Measurements from ENCODE around the gene DDAH1. TPM values are rescaled to one million over a fixed set of nuclear protein-coding genes. Genes with fewer than 3 reads are reported as not detected.

DDAH1 gene
- total RNA-seq, 1 experiment from 2014 or later: 36.3 TPM

GRCh38 chr1:85326336-85326735 lies 138.6 kb downstream of the DDAH1 start:
- no peak overlapping the region for H3K4me3 Mint-ChIP-seq
- H3K4me1 Mint-ChIP-seq: peaks cover 41 to 53% of the 10 kb centered on the region in 2 experiments
- H3K18ac ChIP-seq (ENCODE audit: insufficient read length, low read depth, low read length): no peak overlapping the region
- no peak overlapping the region for H3K27ac Mint-ChIP-seq
- no peak overlapping the region for H4K8ac ChIP-seq (replicated peaks; ENCODE audit: insufficient read length, low read depth, low read length)
- no peak overlapping the region for H2AFZ ChIP-seq (ENCODE audit: low read length)
- peaks cover 0 to 2% of the 10 kb centered on the region in 2 experiments; a peak in 1 of 5 replicates for H3K9me3 Mint-ChIP-seq
- H2BK120ac ChIP-seq (ENCODE audit: low read depth, low read length, poor library complexity, severe bottlenecking): no peak overlapping the region
- H3K23me2 ChIP-seq (ENCODE audit: insufficient read length, low read depth, low read length, poor library complexity, severe bottlenecking): no peaks in the 10 kb centered on the region
- H3T11ph ChIP-seq (ENCODE audit: low read length): no peak overlapping the region
- no peak overlapping the region for H4K91ac ChIP-seq (ENCODE audit: insufficient read length, low read depth, low read length)
- no peak for DNase-seq
- H3K23ac ChIP-seq (ENCODE audit: insufficient read length, low read depth, low read length): no peak overlapping the region
- no peak overlapping the region for H3K9ac ChIP-seq (ENCODE audit: extremely low read depth, insufficient read length, low read length)
- H3K79me2 ChIP-seq (ENCODE audit: insufficient read depth, low read length): no peaks in the 10 kb centered on the region
- no peak overlapping the region for H2BK20ac ChIP-seq (ENCODE audit: low read depth, low read length, poor library complexity, severe bottlenecking)
- H3K4me1 ChIP-seq (ENCODE audit: insufficient read depth, low read length): peaks cover 20% of the 10 kb centered on the region
- no peaks in the 10 kb centered on the region for H3K27me3 ChIP-seq (ENCODE audit: insufficient read depth, low read length)
- no peak overlapping the region for H3K56ac ChIP-seq (ENCODE audit: insufficient read length, low read depth, low read length)
- no CpG with 5 or more reads among the region's 2 CpGs for WGBS (ENCODE audit: extremely low coverage, insufficient read length, low lambda C conversion rate)
- no peak overlapping the region for H4K5ac ChIP-seq (ENCODE audit: insufficient read length, low read depth, low read length)
- no peak overlapping the region for H2AK5ac ChIP-seq (ENCODE audit: insufficient read length, low read length)
- no peak overlapping the region for H2BK12ac ChIP-seq (ENCODE audit: insufficient read length, low read depth, low read length)
- no peaks in the 10 kb centered on the region for H3K79me1 ChIP-seq (ENCODE audit: insufficient read depth, low read depth, low read length, poor library complexity, severe bottlenecking)
- no peaks in the 10 kb centered on the region for H3K9me3 ChIP-seq (ENCODE audit: control insufficient read depth, low read depth, low read length)
- no peak overlapping the region for H2BK15ac ChIP-seq (ENCODE audit: low read depth, low read length)
- peaks cover 0 to 3% (median 0%) of the 10 kb centered on the region in 3 experiments; a peak in 1 of 7 replicates for H3K36me3 Mint-ChIP-seq (ENCODE audit: insufficient read depth in 1 of 3, low read depth in 3 of 3)
- no peak overlapping the region for H3K27ac ChIP-seq (ENCODE audit: insufficient read length, low read depth, low read length)
- H3K4ac ChIP-seq (ENCODE audit: low read depth, low read length): no peak overlapping the region
- TF ChIP-seq, protein P1, sequence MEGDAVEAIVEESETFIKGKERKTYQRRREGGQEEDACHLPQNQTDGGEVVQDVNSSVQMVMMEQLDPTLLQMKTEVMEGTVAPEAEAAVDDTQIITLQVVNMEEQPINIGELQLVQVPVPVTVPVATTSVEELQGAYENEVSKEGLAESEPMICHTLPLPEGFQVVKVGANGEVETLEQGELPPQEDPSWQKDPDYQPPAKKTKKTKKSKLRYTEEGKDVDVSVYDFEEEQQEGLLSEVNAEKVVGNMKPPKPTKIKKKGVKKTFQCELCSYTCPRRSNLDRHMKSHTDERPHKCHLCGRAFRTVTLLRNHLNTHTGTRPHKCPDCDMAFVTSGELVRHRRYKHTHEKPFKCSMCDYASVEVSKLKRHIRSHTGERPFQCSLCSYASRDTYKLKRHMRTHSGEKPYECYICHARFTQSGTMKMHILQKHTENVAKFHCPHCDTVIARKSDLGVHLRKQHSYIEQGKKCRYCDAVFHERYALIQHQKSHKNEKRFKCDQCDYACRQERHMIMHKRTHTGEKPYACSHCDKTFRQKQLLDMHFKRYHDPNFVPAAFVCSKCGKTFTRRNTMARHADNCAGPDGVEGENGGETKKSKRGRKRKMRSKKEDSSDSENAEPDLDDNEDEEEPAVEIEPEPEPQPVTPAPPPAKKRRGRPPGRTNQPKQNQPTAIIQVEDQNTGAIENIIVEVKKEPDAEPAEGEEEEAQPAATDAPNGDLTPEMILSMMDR (conservative IDR thresholded peaks at IDR 0.05): no peak
- no peak overlapping the region for H2BK5ac ChIP-seq (ENCODE audit: insufficient read length, low read length)
- no peaks in the 10 kb centered on the region for H4K20me1 ChIP-seq (ENCODE audit: control insufficient read depth, insufficient read depth, insufficient read length)
- no peak overlapping the region for H3K4me2 ChIP-seq (ENCODE audit: insufficient read depth, insufficient read length, low read length)
- no peak overlapping the region for H3K14ac ChIP-seq (ENCODE audit: insufficient read depth, low read length)
- no peaks in the 10 kb centered on the region for H3K27me3 Mint-ChIP-seq (ENCODE audit: low read depth)

Data from H9 (cell line).